Panc1 (cell line): ENCODE results near the gene ECHDC1. TPM values are rescaled to one million over a fixed set of nuclear protein-coding genes. Genes with fewer than 3 reads are reported as not detected.

Experiments used
- ATAC-seq: fragments of 200-7000 bp; cut with Tn5 transposase; 2 replicates; pipeline ENCODE4 v1.9.1; 2020; ENCODE audit warnings: mild to moderate bottlenecking, moderate library complexity
- BruUV-seq: library from RNA; stranded (reverse); fragments of 400-500 nt; replicated peaks from 2 replicates; lab custom pipeline; 2021; lab: Mats Ljungman, UMichigan
- CTCF ChIA-PET: fragments of 300-600 bp; sonication (Branson Sonifier 250); formaldehyde crosslinking; loops from one replicate; lab custom pipeline; 2022; ENCODE audit warnings: antibody characterized with exemption; lab: Charles Lee
- POLR2A ChIA-PET: fragments of 300-600 bp; sonication (Branson Sonifier 250); formaldehyde crosslinking; loops from one replicate; lab custom pipeline; 2022; ENCODE audit warnings: antibody characterized with exemption; lab: Charles Lee
- DNase-seq: peaks from one replicate; pipeline ENCODE4 v3.0.0-alpha.2; 2010; ENCODE audit warnings: low read depth, low spot score
- H3K27ac ChIP-seq: 2 replicates; pipeline ENCODE4 v1.5.1; 2011; ENCODE audit warnings: mild to moderate bottlenecking, low read length, inconsistent platforms
- H3K27me3 ChIP-seq: fragments of 200-500 bp; sonication (Bioruptor generic); 2 replicates; pipeline ENCODE4 v1.6.0; 2014; ENCODE audit warnings: low read length, inconsistent platforms; ENCODE audit not compliant: control insufficient read depth, insufficient read depth
- H3K36me3 ChIP-seq: fragments of 200-500 bp; sonication (Bioruptor generic); 2 replicates; pipeline ENCODE4 v1.5.1; 2014; ENCODE audit warnings: inconsistent platforms, mild to moderate bottlenecking, low read length, moderate library complexity; ENCODE audit not compliant: control insufficient read depth, insufficient read depth
- H3K4me1 ChIP-seq: 2 replicates; pipeline ENCODE4 v1.5.1; 2011; ENCODE audit warnings: inconsistent platforms, mild to moderate bottlenecking, low read length, moderate library complexity; ENCODE audit not compliant: control insufficient read depth, insufficient read depth
- H3K4me3 ChIP-seq, 2 experiments: 2 replicates each; pipeline ENCODE4 v1.5.1; 2011 to 2012; ENCODE audit warnings: low read depth in 2 of 2, low read length in 2 of 2, mild to moderate bottlenecking in 2 of 2, inconsistent platforms in 1 of 2, moderate library complexity in 1 of 2
- H3K9me3 ChIP-seq: fragments of 200-500 bp; sonication (Bioruptor generic); 2 replicates; pipeline ENCODE4 v1.5.1; 2014; ENCODE audit warnings: low read depth, mild to moderate bottlenecking, inconsistent platforms, low read length, moderate library complexity; ENCODE audit not compliant: control insufficient read depth, insufficient read depth
- POLR2AphosphoS5 ChIP-seq: IDR thresholded peaks from 2 replicates; pipeline ENCODE4 v1.6.1; 2012; ENCODE audit warnings: mild to moderate bottlenecking, low read depth, low read length, moderate library complexity
- SIN3A ChIP-seq: IDR thresholded peaks from 2 replicates; pipeline ENCODE4 v1.6.1; 2012; ENCODE audit warnings: low read depth, mild to moderate bottlenecking, low read length, moderate library complexity, borderline replicate concordance; ENCODE audit not compliant: insufficient read depth
- TCF7L2 ChIP-seq: IDR thresholded peaks from 2 replicates; pipeline ENCODE4 v1.6.1; 2011; ENCODE audit warnings: mild to moderate bottlenecking, low read depth, low read length, inconsistent platforms
- in situ Hi-C: cut with HindIII; loops from 2 replicates; pipeline ENCODE4 v1.10.0; 2016; ENCODE audit warnings: low sequenced_read_pairs, low pct_unique_long_range_greater_than_20kb
- intact Hi-C: fragments of 100-400 bp; cut with micrococcal nuclease; formaldehyde crosslinking; loops from one replicate; pipeline ENCODE4 v1.10.0; 2022; ENCODE audit not compliant: unreplicated experiment
- total RNA-seq: library from RNA; stranded (reverse); gene quantifications from one replicate; pipeline ENCODE4 v1.2.1, GENCODE V29; 2021; ENCODE audit not compliant: unreplicated experiment
- TF ChIP-seq, protein P1 (sequence below): fragments of 450-650 bp; IDR thresholded peaks from 2 replicates; pipeline ENCODE4 v1.5.1; 2017; ENCODE audit warnings: mild to moderate bottlenecking
- TF ChIP-seq, protein P2 (sequence below), 2 experiments: IDR thresholded peaks; 2 replicates each; pipeline ENCODE4 v1.6.1; 2011 to 2012; ENCODE audit warnings: low read depth in 2 of 2, control low read depth in 1 of 2, low read length in 1 of 2, mild to moderate bottlenecking in 1 of 2, moderate library complexity in 1 of 2; ENCODE audit not compliant: insufficient read depth in 1 of 2

Gene ECHDC1
- total RNA-seq, 1 experiment from 2014 or later, result 81.9 TPM

DNA sequence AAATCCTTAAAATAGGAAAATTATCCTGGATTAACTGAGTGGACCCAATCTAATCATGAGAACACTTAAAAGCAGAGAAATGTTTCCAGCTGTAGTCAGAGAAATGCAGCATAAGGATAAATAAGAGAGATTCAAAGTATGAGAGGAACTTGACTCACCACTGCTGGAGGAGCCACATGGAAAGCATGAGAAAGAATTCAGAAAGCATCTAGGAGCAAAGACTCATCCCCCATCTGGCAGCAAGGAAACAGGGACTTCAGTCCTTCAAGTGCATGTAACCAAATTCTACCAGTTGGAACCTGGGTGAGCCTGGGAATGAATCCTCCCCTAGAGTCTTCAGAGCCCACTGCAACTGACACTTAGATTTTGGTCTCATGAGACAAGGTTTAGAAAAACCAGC lies 43.0 kb downstream of the ECHDC1 start:
- Histone ChIP-seq H3K27ac (no peak overlapping the region; the same call in 1 of the 2 replicates), H3K4me1 (no peaks in the 10 kb centered on the region; the same call in 1 of the 2 replicates), H3K9me3 (no peaks in the 10 kb centered on the region), H3K36me3 (peaks cover 2% of the 10 kb centered on the region; the same call in 1 of the 2 replicates), H3K27me3 (no peaks in the 10 kb centered on the region), H3K4me3 (no peak overlapping the region)
- TF ChIP-seq, protein P1, sequence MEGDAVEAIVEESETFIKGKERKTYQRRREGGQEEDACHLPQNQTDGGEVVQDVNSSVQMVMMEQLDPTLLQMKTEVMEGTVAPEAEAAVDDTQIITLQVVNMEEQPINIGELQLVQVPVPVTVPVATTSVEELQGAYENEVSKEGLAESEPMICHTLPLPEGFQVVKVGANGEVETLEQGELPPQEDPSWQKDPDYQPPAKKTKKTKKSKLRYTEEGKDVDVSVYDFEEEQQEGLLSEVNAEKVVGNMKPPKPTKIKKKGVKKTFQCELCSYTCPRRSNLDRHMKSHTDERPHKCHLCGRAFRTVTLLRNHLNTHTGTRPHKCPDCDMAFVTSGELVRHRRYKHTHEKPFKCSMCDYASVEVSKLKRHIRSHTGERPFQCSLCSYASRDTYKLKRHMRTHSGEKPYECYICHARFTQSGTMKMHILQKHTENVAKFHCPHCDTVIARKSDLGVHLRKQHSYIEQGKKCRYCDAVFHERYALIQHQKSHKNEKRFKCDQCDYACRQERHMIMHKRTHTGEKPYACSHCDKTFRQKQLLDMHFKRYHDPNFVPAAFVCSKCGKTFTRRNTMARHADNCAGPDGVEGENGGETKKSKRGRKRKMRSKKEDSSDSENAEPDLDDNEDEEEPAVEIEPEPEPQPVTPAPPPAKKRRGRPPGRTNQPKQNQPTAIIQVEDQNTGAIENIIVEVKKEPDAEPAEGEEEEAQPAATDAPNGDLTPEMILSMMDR, result no peak
- no peak for TF ChIP-seq TCF7L2
- no peak for TF ChIP-seq POLR2AphosphoS5
- TF ChIP-seq SIN3A, result no peak
- TF ChIP-seq, protein P2, sequence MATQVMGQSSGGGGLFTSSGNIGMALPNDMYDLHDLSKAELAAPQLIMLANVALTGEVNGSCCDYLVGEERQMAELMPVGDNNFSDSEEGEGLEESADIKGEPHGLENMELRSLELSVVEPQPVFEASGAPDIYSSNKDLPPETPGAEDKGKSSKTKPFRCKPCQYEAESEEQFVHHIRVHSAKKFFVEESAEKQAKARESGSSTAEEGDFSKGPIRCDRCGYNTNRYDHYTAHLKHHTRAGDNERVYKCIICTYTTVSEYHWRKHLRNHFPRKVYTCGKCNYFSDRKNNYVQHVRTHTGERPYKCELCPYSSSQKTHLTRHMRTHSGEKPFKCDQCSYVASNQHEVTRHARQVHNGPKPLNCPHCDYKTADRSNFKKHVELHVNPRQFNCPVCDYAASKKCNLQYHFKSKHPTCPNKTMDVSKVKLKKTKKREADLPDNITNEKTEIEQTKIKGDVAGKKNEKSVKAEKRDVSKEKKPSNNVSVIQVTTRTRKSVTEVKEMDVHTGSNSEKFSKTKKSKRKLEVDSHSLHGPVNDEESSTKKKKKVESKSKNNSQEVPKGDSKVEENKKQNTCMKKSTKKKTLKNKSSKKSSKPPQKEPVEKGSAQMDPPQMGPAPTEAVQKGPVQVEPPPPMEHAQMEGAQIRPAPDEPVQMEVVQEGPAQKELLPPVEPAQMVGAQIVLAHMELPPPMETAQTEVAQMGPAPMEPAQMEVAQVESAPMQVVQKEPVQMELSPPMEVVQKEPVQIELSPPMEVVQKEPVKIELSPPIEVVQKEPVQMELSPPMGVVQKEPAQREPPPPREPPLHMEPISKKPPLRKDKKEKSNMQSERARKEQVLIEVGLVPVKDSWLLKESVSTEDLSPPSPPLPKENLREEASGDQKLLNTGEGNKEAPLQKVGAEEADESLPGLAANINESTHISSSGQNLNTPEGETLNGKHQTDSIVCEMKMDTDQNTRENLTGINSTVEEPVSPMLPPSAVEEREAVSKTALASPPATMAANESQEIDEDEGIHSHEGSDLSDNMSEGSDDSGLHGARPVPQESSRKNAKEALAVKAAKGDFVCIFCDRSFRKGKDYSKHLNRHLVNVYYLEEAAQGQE (IDR thresholded peaks at IDR 0.05; ENCODE audit: insufficient read depth in 1 of 2, low read depth in 2 of 2, low read length in 1 of 2), result no peak
- intact Hi-C loops, result no loop called here
- ChIA-PET CTCF (no interaction called here), POLR2A (interaction anchor here (0.6 kb wide), 1 partner anchor 283 kb away, joined by 4 read pairs; no protein-coding TSS in a partner anchor)
- ATAC-seq, result peak; percentile 52; the same call in 1 of the 2 replicates
- no TSS peak for BruUV-seq
- peak; percentile 20 for DNase-seq
- in situ Hi-C loops, result no loop called here

DNA sequence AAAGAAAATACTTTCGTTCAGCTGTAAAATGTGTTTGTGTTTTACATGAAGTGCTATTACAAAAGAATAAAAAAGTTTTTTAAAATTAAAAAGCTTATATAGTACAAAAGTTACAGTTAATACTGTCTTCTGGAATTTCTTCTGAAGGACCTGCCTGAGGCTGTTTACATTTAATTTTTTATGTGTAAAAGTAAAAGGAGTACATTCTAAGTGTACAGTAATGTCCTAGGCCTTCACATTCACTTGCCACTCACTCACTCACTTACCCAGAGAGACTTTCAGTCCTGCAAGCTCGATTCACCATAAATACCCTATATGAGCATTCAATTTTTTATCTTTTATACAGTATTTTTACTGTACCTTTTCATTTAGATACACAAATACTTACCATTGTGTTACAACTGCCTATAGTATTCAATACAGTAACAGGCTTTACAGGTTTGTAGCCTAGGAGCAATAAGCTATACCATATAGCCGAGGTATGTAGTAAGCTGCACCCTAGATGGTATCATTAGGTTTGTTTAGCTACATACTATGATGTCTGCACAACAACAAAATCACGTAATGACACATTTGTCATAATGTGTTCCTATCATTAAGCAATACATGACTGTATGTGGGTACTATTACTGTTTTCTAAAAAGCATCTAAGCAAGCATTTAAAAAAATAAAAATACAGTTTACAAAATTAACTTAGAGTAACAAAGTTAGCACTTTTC lies 43.7 kb downstream of the ECHDC1 start:
- peaks cover 3% of the 10 kb centered on the region; the same call in 1 of the 2 replicates for H3K36me3 ChIP-seq
- POLR2A ChIA-PET, result interaction anchor here (0.6 kb wide), 2 partner anchors 42 to 1343 kb away, joined by 4 to 7 read pairs; no protein-coding TSS in a partner anchor
- CTCF ChIA-PET, result interaction anchor here (0.5 to 0.7 kb wide), 3 partner anchors 14 to 240 kb away, joined by 3 to 4 read pairs (median 4); no protein-coding TSS in a partner anchor
- in situ Hi-C loops, result no loop called here
- H3K4me3 ChIP-seq, result no peak overlapping the region
- no peak for ATAC-seq
- no peak overlapping the region for H3K27ac ChIP-seq
- intact Hi-C loops, result no loop called here
- no peaks in the 10 kb centered on the region for H3K27me3 ChIP-seq
- BruUV-seq, result no TSS peak
- no peak for DNase-seq
- TF ChIP-seq, protein P2 (IDR thresholded peaks at IDR 0.05; ENCODE audit: insufficient read depth in 1 of 2, low read depth in 2 of 2, low read length in 1 of 2), result no peak
- TF ChIP-seq POLR2AphosphoS5 (no peak), SIN3A (no peak), TCF7L2 (no peak)
- TF ChIP-seq, protein P1, result no peak
- no peaks in the 10 kb centered on the region; the same call in 1 of the 2 replicates for H3K4me1 ChIP-seq
- no peaks in the 10 kb centered on the region for H3K9me3 ChIP-seq
